Fibroblast of lung (primary cell): ENCODE measurements around the gene FBXL17. TPM values are rescaled to one million over a fixed set of nuclear protein-coding genes. Genes with fewer than 3 reads are reported as not detected.

Experiments
- DNase-seq, 2 donors: peaks; one replicate each; pipeline versions ENCODE4 v3.0.0 to v3.0.0-alpha.2; 2010; ENCODE audit warnings: low read depth in 2 of 2
- H2AFZ ChIP-seq: 2 replicates; pipeline ENCODE4 v1.5.1; 2012; ENCODE audit warnings: low read length, control low read depth, inconsistent platforms
- H3K27ac ChIP-seq: 2 replicates; pipeline ENCODE4 v1.5.1; 2011; ENCODE audit warnings: low read length, control low read depth; ENCODE audit not compliant: insufficient read depth
- H3K27me3 ChIP-seq: 2 replicates; pipeline ENCODE4 v1.5.1; 2011; ENCODE audit warnings: mild to moderate bottlenecking, low read length; ENCODE audit not compliant: control insufficient read depth, insufficient read depth
- H3K36me3 ChIP-seq: 2 replicates; pipeline ENCODE4 v1.5.1; 2011; ENCODE audit warnings: low read length; ENCODE audit not compliant: control insufficient read depth, insufficient read depth
- H3K4me1 ChIP-seq: 2 replicates; pipeline ENCODE4 v1.5.1; 2011; ENCODE audit warnings: low read length; ENCODE audit not compliant: control insufficient read depth, insufficient read depth; ENCODE audit errors: extremely low read depth
- H3K4me2 ChIP-seq: 2 replicates; pipeline ENCODE4 v1.5.1; 2011; ENCODE audit warnings: low read length, control low read depth; ENCODE audit not compliant: insufficient read depth; ENCODE audit errors: extremely low read depth
- H3K4me3 ChIP-seq, 4 experiments: fragments of 200-600 bp in 1 of 4; sonication (generic) in 1 of 4; replicated peaks in 1 of 4; 2 replicates each; pipeline ENCODE4 v1.5.1; 2011 to 2016; ENCODE audit warnings: low read length in 4 of 4, low read depth in 3 of 4, mild to moderate bottlenecking in 3 of 4, control low read depth in 2 of 4, inconsistent platforms in 1 of 4, mixed read lengths in 1 of 4; ENCODE audit not compliant: insufficient read depth in 1 of 4; ENCODE audit errors: control extremely low read depth in 1 of 4
- H3K79me2 ChIP-seq: 2 replicates; pipeline ENCODE4 v1.5.1; 2012; ENCODE audit warnings: mild to moderate bottlenecking, low read length, inconsistent platforms; ENCODE audit not compliant: control insufficient read depth, insufficient read depth
- H3K9ac ChIP-seq: 2 replicates; pipeline ENCODE4 v1.5.1; 2011; ENCODE audit warnings: mild to moderate bottlenecking, low read length, control low read depth; ENCODE audit not compliant: insufficient read depth
- H3K9me3 ChIP-seq: 2 replicates; pipeline ENCODE4 v1.5.1; 2012; ENCODE audit warnings: low read depth, low read length; ENCODE audit not compliant: control insufficient read depth, insufficient read depth
- H4K20me1 ChIP-seq: 2 replicates; pipeline ENCODE4 v1.5.1; 2011; ENCODE audit warnings: low read length; ENCODE audit not compliant: control insufficient read depth, insufficient read depth; ENCODE audit errors: extremely low read depth
- CTCF ChIP-seq, 2 donors: IDR thresholded peaks in 1 of 2; conservative IDR thresholded peaks in 1 of 2; 1 replicate in 1 of 2; 2 replicates in 1 of 2; pipeline ENCODE4 v1.5.1; 2011 to 2012; ENCODE audit warnings: low read length in 2 of 2, control low read depth in 1 of 2, inconsistent platforms in 1 of 2, low read depth in 1 of 2, mild to moderate bottlenecking in 1 of 2
- EZH2 ChIP-seq: IDR thresholded peaks from 2 replicates; pipeline ENCODE4 v1.5.1; 2012; ENCODE audit warnings: low read length, control low read depth, mild to moderate bottlenecking; ENCODE audit errors: missing control alignments
- polyA plus RNA-seq, 2 donors: library from polyadenylated mRNA; depleted of rRNA in 1 of 2; stranded (reverse) in 1 of 2; unstranded in 1 of 2; fragments of >200 nt; gene quantifications; 2 replicates each; pipeline ENCODE4 v1.2.1, GENCODE V29; 2011 to 2012; ENCODE audit warnings: missing spikeins in 1 of 2
- total RNA-seq: library from RNA; depleted of rRNA; stranded (reverse); fragments of >200 nt; gene quantifications from 2 replicates; pipeline ENCODE4 v1.2.1, GENCODE V29; 2014

The FBXL17 gene
- total and polyA plus RNA-seq, 2 donors (not counting 1 experiment from before 2014, with no cell fraction given), result 7.1 to 8.3 TPM

GRCh38 chr5:107916731-107917725, 464.9 kb downstream of the FBXL17 start:
- Histone ChIP-seq H2AFZ (no peak overlapping the region), H3K36me3 (no peaks in the 10 kb centered on the region), H4K20me1 (no peaks in the 10 kb centered on the region), H3K27ac (no peak overlapping the region), H3K4me1 (no peaks in the 10 kb centered on the region), H3K27me3 (no peaks in the 10 kb centered on the region), H3K79me2 (no peaks in the 10 kb centered on the region), H3K4me2 (no peak overlapping the region), H3K9me3 (no peaks in the 10 kb centered on the region), H3K9ac (no peak overlapping the region), H3K4me3 (no peak overlapping the region)
- TF ChIP-seq EZH2, result no peak
- no peak for TF ChIP-seq CTCF (conservative IDR thresholded peaks at IDR 0.05 in 1 of 2, IDR thresholded peaks at IDR 0.05 in 1 of 2; ENCODE audit: low read depth in 1 of 2, low read length in 2 of 2)
- DNase-seq, result no peak

- H2AFZ ChIP-seq, result no peak overlapping the region
- H3K36me3 ChIP-seq, result no peaks in the 10 kb centered on the region
- no peaks in the 10 kb centered on the region for H3K9me3 ChIP-seq
- H3K79me2 ChIP-seq, result no peaks in the 10 kb centered on the region
- TF ChIP-seq EZH2, result no peak
- no peak for TF ChIP-seq CTCF (conservative IDR thresholded peaks at IDR 0.05 in 1 of 2, IDR thresholded peaks at IDR 0.05 in 1 of 2; ENCODE audit: low read depth in 1 of 2, low read length in 2 of 2)
- no peaks in the 10 kb centered on the region for H4K20me1 ChIP-seq
- H3K4me3 ChIP-seq, result no peak overlapping the region
- no peaks in the 10 kb centered on the region for H3K27me3 ChIP-seq
- H3K4me2 ChIP-seq, result no peak overlapping the region
- DNase-seq, result peak in 1 of 2 donors; percentile 34
- no peaks in the 10 kb centered on the region for H3K4me1 ChIP-seq
- H3K27ac ChIP-seq, result no peak overlapping the region
- no peak overlapping the region for H3K9ac ChIP-seq
Observed at GRCh38 chr5:107915176-107915812, 466.6 kb downstream of the FBXL17 start.

GRCh38 chr5:107913494-107913893, 468.4 kb downstream of the FBXL17 start:
- H3K4me2 ChIP-seq, result no peak overlapping the region
- TF ChIP-seq CTCF (conservative IDR thresholded peaks at IDR 0.05 in 1 of 2, IDR thresholded peaks at IDR 0.05 in 1 of 2; ENCODE audit: low read depth in 1 of 2, low read length in 2 of 2) (no peak), EZH2 (no peak)
- H3K79me2 ChIP-seq, result no peaks in the 10 kb centered on the region

More at GRCh38 chr5:107913494-107913893, 468.4 kb downstream of the FBXL17 start:
- no peak overlapping the region for H3K27ac ChIP-seq
- no peak overlapping the region for H2AFZ ChIP-seq
- no peaks in the 10 kb centered on the region for H3K9me3 ChIP-seq
- no peak overlapping the region for H3K4me3 ChIP-seq
- no peak overlapping the region for H3K9ac ChIP-seq
- no peaks in the 10 kb centered on the region for H3K4me1 ChIP-seq
- no peaks in the 10 kb centered on the region for H3K27me3 ChIP-seq
- no peak for DNase-seq
- no peaks in the 10 kb centered on the region for H4K20me1 ChIP-seq
- no peaks in the 10 kb centered on the region for H3K36me3 ChIP-seq
